Lower leg skin (tissue), 4 donors: Measurements from ENCODE around the gene CLCN1. TPM values are rescaled to one million over a fixed set of nuclear protein-coding genes. Genes with fewer than 3 reads are reported as not detected.
A peak's percentile ranks its signal among the peaks of the same experiment; 100 is the strongest.

ENCODE experiments used
- DNase-seq, 2 donors: peaks; one replicate each; pipeline ENCODE4 v3.0.0-alpha.2; 2019; ENCODE audit warnings: low spot score in 2 of 2
- H3K4me3 ChIP-seq: fragments of 200-600 bp; sonication (generic); 2 replicates; pipeline ENCODE4 v1.5.1; 2017; ENCODE audit warnings: mild to moderate bottlenecking, low read depth; ENCODE audit not compliant: poor library complexity, severe bottlenecking
- CTCF ChIP-seq, 3 donors: fragments of 450-650 bp; IDR thresholded peaks; one replicate each; pipeline ENCODE4 v1.5.1; 2016; ENCODE audit warnings: antibody characterized with exemption in 3 of 3, mild to moderate bottlenecking in 3 of 3, moderate library complexity in 2 of 3
- POLR2A ChIP-seq, 2 donors: fragments of 450-650 bp; IDR thresholded peaks; one replicate each; pipeline ENCODE4 v1.6.1; 2016 to 2017; ENCODE audit warnings: antibody characterized with exemption in 2 of 2, mild to moderate bottlenecking in 1 of 2, moderate library complexity in 1 of 2
- WGBS, 2 donors: methylation state at CpG; one replicate each; pipeline ENCODE4 v1.1.5; 2018; 5-methylcytosine and 5-hydroxymethylcytosine counted together
- intact Hi-C: fragments of 100-400 bp; cut with DNase I; formaldehyde crosslinking; loops from one replicate; pipeline ENCODE4 v1.15.0; 2023; ENCODE audit warnings: low total_unique reads
- total RNA-seq, 4 donors: library from RNA; depleted of rRNA; stranded (reverse); fragments of >200 nt; gene quantifications; one replicate each; pipeline ENCODE4 v1.1.0, GENCODE V29; 2016

CLCN1 gene
- total RNA-seq, 4 donors from 2014 or later = not detected

GRCh38 chr7:143331179-143331801, 15.4 kb downstream of the CLCN1 start:
- DNase-seq = peak in 1 of 2 donors; percentile 26
- TF ChIP-seq POLR2A (IDR thresholded peaks at IDR 0.05) (no peak), CTCF (IDR thresholded peaks at IDR 0.05) (no peak)
- intact Hi-C loops = no loop called here
- no peak overlapping the region for H3K4me3 ChIP-seq
- WGBS, 2 donors = 51 to 61% methylated on average over 8 of the region's 8 CpGs

- TF ChIP-seq CTCF (IDR thresholded peaks at IDR 0.05) = no peak
- TF ChIP-seq POLR2A (IDR thresholded peaks at IDR 0.05) = no peak
- 45 to 57% methylated on average over 1 of the region's 1 CpG for WGBS, 2 donors
- intact Hi-C loops = no loop called here
- DNase-seq = no peak
- no peak overlapping the region for H3K4me3 ChIP-seq
These were observed 18.3 kb downstream of the CLCN1 start for GRCh38 chr7:143334244-143334643.

GRCh38 chr7:143337216-143337615, 21.3 kb downstream of the CLCN1 start:
- intact Hi-C loops = no loop called here
- no peak overlapping the region for H3K4me3 ChIP-seq
- WGBS, 2 donors = 83 to 87% methylated on average over 3 of the region's 3 CpGs
- no peak for TF ChIP-seq CTCF (IDR thresholded peaks at IDR 0.05)
- no peak for TF ChIP-seq POLR2A (IDR thresholded peaks at IDR 0.05)
- DNase-seq = no peak

DNA sequence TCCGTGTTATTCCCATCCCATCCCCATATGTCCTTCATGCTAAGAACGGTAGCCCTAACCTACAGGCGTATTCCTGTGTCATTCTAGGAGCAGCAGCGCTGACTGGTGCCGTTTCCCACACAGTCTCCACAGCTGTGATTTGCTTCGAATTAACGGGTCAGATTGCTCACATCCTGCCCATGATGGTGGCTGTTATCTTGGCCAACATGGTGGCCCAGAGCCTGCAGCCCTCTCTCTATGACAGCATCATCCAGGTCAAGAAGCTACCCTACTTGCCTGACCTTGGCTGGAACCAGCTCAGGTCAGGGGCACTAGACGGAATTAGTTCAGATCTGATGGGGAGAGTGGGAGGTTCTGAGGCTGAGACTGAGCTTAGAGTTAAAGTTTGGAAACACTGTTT, 25.9 kb downstream of the CLCN1 start:
- TF ChIP-seq CTCF (IDR thresholded peaks at IDR 0.05) (no peak), POLR2A (IDR thresholded peaks at IDR 0.05) (no peak)
- intact Hi-C loops = no loop called here
- 89 to 91% methylated on average over 8 of the region's 8 CpGs for WGBS, 2 donors
- no peak overlapping the region for H3K4me3 ChIP-seq
- DNase-seq = peak in 1 of 2 donors; percentile 69

DNA sequence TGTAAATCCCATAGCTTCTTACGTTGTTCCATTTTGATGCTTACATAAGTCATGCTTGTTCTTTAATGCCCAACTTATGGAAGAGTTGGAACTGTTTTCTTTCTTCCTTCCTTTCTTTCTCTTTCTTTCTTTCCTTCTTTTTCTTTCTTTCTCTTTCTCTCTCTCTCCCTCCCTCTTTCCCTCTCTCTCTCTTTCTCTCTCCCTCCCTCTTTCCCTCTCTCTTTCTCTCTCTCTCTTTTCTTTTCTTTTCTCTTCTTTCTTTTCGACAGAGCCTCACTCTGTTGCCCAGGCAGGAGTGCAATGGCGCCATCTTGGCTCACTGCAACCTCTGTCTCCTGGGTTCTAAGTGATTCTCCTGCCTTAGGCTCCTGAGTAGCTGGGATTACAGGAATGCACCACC, 27.7 kb downstream of the CLCN1 start:
- 61 to 92% methylated on average over 3 of the region's 3 CpGs for WGBS, 2 donors
- intact Hi-C loops = no loop called here

More for the DNA sequence above, 27.7 kb downstream of the CLCN1 start:
- no peak for TF ChIP-seq CTCF (IDR thresholded peaks at IDR 0.05)
- no peak for TF ChIP-seq POLR2A (IDR thresholded peaks at IDR 0.05)
- no peak for DNase-seq
- H3K4me3 ChIP-seq = no peak overlapping the region
